H1 (cell line): Measurements from ENCODE around the gene ZCCHC9. TPM values are rescaled to one million over a fixed set of nuclear protein-coding genes. Genes with fewer than 3 reads are reported as not detected.
A peak's percentile ranks its signal among the peaks of the same experiment; 100 is the strongest.

Experiments
- CTCF ChIA-PET: fragments of 300-600 bp; sonication (Branson Sonifier 250); formaldehyde crosslinking; loops from one replicate; lab custom pipeline; 2021; ENCODE audit not compliant: partially characterized antibody; lab: Charles Lee
- POLR2A ChIA-PET: fragments of 300-600 bp; sonication (Branson Sonifier 250); formaldehyde crosslinking; loops from one replicate; lab custom pipeline; 2021; ENCODE audit warnings: inconsistent platforms; ENCODE audit not compliant: partially characterized antibody; lab: Charles Lee
- DNase-seq, 2 experiments: peaks; one replicate each; pipeline versions ENCODE4 v3.0.0 to v3.0.0-alpha.2; 2010 to 2022; ENCODE audit warnings: low spot score in 2 of 2, low read depth in 1 of 2, mixed read lengths in 1 of 2
- FAIRE-seq: peaks from 2 replicates; lab custom pipeline; 2011; peaks lifted over from hg19 to GRCh38; lab: Jason Lieb, UNC
- H2AFZ ChIP-seq: 2 replicates; pipeline ENCODE4 v1.8.1; 2012; ENCODE audit warnings: low read length, inconsistent platforms
- H2AK5ac ChIP-seq: 2 replicates; pipeline ENCODE4 v1.6.1; 2013; ENCODE audit warnings: low read depth, low read length
- H2BK120ac ChIP-seq: replicated peaks from 2 replicates; pipeline ENCODE3; 2013; ENCODE audit warnings: low read depth, low read length, inconsistent platforms
- H2BK12ac ChIP-seq: 2 replicates; pipeline ENCODE4 v1.6.1; 2013; ENCODE audit warnings: low read depth, low read length
- H2BK15ac ChIP-seq: 2 replicates; pipeline ENCODE4 v1.6.1; 2013; ENCODE audit warnings: low read length
- H2BK20ac ChIP-seq: 2 replicates; pipeline ENCODE4 v1.6.1; 2013; ENCODE audit warnings: low read length
- H2BK5ac ChIP-seq: 2 replicates; pipeline ENCODE4 v1.6.1; 2013; ENCODE audit warnings: low read depth, low read length
- H3K14ac ChIP-seq: 2 replicates; pipeline ENCODE4 v1.6.1; 2013; ENCODE audit warnings: inconsistent platforms; ENCODE audit not compliant: insufficient read length
- H3K18ac ChIP-seq: 2 replicates; pipeline ENCODE4 v1.6.1; 2013; ENCODE audit warnings: low read length; ENCODE audit errors: extremely low read depth
- H3K23ac ChIP-seq: 2 replicates; pipeline ENCODE4 v1.6.1; 2013; ENCODE audit warnings: inconsistent platforms; ENCODE audit not compliant: insufficient read length
- H3K23me2 ChIP-seq: 2 replicates; pipeline ENCODE4 v1.6.1; 2013; ENCODE audit warnings: low read depth, low read length
- H3K27ac ChIP-seq: 2 replicates; pipeline ENCODE4 v1.6.1; 2011; ENCODE audit warnings: low read depth, low read length, inconsistent platforms
- H3K27me3 ChIP-seq, 4 experiments: replicated peaks in 1 of 4; 1 replicate in 1 of 4; 2 replicates in 3 of 4; pipeline versions ENCODE4 v1.6.1 to v1.8.1; 2011 to 2013; ENCODE audit warnings: low read length in 3 of 4, mild to moderate bottlenecking in 3 of 4, inconsistent platforms in 2 of 4, mixed read lengths in 2 of 4, moderate library complexity in 1 of 4; ENCODE audit not compliant: control insufficient read depth in 3 of 4, insufficient read depth in 3 of 4; ENCODE audit errors: extremely low read depth in 1 of 4
- H3K36me3 ChIP-seq, 4 experiments: 2 replicates each; pipeline versions ENCODE4 v1.6.1 to v1.8.1; 2011 to 2013; ENCODE audit warnings: mild to moderate bottlenecking in 4 of 4, low read length in 3 of 4, moderate library complexity in 2 of 4, control low read depth in 1 of 4, inconsistent platforms in 1 of 4; ENCODE audit not compliant: insufficient read depth in 4 of 4, control insufficient read depth in 2 of 4
- H3K4ac ChIP-seq: replicated peaks from 2 replicates; pipeline ENCODE3; 2013; ENCODE audit warnings: low read length, low read depth, mixed read lengths, inconsistent platforms; ENCODE audit not compliant: insufficient read length
- H3K4me1 ChIP-seq, 4 experiments: replicated peaks in 1 of 4; 1 replicate in 1 of 4; 2 replicates in 3 of 4; pipeline versions ENCODE4 v1.6.1 to v1.8.1; 2011 to 2013; ENCODE audit warnings: low read length in 3 of 4, inconsistent platforms in 2 of 4, mixed read lengths in 1 of 4; ENCODE audit not compliant: insufficient read depth in 4 of 4, control insufficient read depth in 3 of 4
- H3K4me2 ChIP-seq, 2 experiments: 2 replicates each; pipeline versions ENCODE4 v1.6.1 to v1.8.1; 2011 to 2013; ENCODE audit warnings: low read depth in 2 of 2, low read length in 2 of 2, control low read depth in 1 of 2, inconsistent platforms in 1 of 2, mild to moderate bottlenecking in 1 of 2; ENCODE audit not compliant: insufficient read depth in 1 of 2
- H3K4me3 ChIP-seq, 4 experiments: fragments of 200-600, 300-600 bp in 1 of 4; sonication (generic), shearing (Covaris generic), sonication (Bioruptor Twin) in 1 of 4; 2 replicates each; pipeline versions ENCODE4 v1.5.1 to v1.8.1; 2011 to 2016; ENCODE audit warnings: low read length in 4 of 4, low read depth in 3 of 4, control low read depth in 2 of 4, inconsistent platforms in 2 of 4, mild to moderate bottlenecking in 2 of 4, mixed read lengths in 1 of 4, moderate library complexity in 1 of 4; ENCODE audit not compliant: insufficient read depth in 2 of 4; ENCODE audit errors: extremely low read depth in 1 of 4
- H3K56ac ChIP-seq: replicated peaks from 2 replicates; pipeline ENCODE3; 2013; ENCODE audit warnings: low read depth, mild to moderate bottlenecking, mixed read lengths, low read length, inconsistent platforms; ENCODE audit not compliant: insufficient read length
- H3K79me1 ChIP-seq: 2 replicates; pipeline ENCODE4 v1.6.1; 2013; ENCODE audit warnings: low read depth, low read length, control low read depth
- H3K79me2 ChIP-seq, 2 experiments: 2 replicates each; pipeline versions ENCODE4 v1.6.1 to v1.8.1; 2012 to 2013; ENCODE audit warnings: low read length in 2 of 2, mild to moderate bottlenecking in 2 of 2, inconsistent platforms in 1 of 2; ENCODE audit not compliant: insufficient read depth in 2 of 2, control insufficient read depth in 1 of 2
- H3K9ac ChIP-seq, 4 experiments: replicated peaks in 1 of 4; 1 replicate in 1 of 4; 2 replicates in 3 of 4; pipeline versions ENCODE4 v1.6.1 to v1.8.1; 2011 to 2013; ENCODE audit warnings: low read depth in 3 of 4, low read length in 3 of 4, control low read depth in 2 of 4, mild to moderate bottlenecking in 2 of 4, moderate library complexity in 2 of 4, inconsistent platforms in 1 of 4; ENCODE audit errors: extremely low read depth in 1 of 4
- H3K9me3 ChIP-seq, 2 experiments: 2 replicates each; pipeline versions ENCODE4 v1.6.1 to v1.8.1; 2012 to 2013; ENCODE audit warnings: mild to moderate bottlenecking in 2 of 2, moderate library complexity in 2 of 2, control low read depth in 1 of 2, inconsistent platforms in 1 of 2, low read depth in 1 of 2, low read length in 1 of 2, mixed read lengths in 1 of 2; ENCODE audit not compliant: insufficient read depth in 2 of 2
- H4K20me1 ChIP-seq, 2 experiments: replicated peaks in 1 of 2; 2 replicates each; pipeline versions ENCODE3 to v1.8.1; 2011 to 2013; ENCODE audit warnings: inconsistent platforms in 2 of 2, low read length in 2 of 2, mild to moderate bottlenecking in 1 of 2; ENCODE audit not compliant: insufficient read depth in 2 of 2, control insufficient read depth in 1 of 2
- H4K5ac ChIP-seq: 2 replicates; pipeline ENCODE4 v1.6.1; 2013; ENCODE audit warnings: low read length, low read depth, mixed read lengths, inconsistent platforms; ENCODE audit not compliant: insufficient read length
- H4K8ac ChIP-seq: 2 replicates; pipeline ENCODE4 v1.8.0; 2013; ENCODE audit warnings: mild to moderate bottlenecking, moderate library complexity, low read length, inconsistent platforms; ENCODE audit not compliant: insufficient read depth; ENCODE audit errors: extremely low read depth
- H4K91ac ChIP-seq: replicated peaks from 2 replicates; pipeline ENCODE3; 2013; ENCODE audit warnings: low read length, mixed read lengths, inconsistent platforms; ENCODE audit not compliant: insufficient read length
- RAD21 ChIP-seq, 2 experiments: IDR thresholded peaks in 1 of 2; conservative IDR thresholded peaks in 1 of 2; 2 replicates each; pipeline ENCODE4 v1.6.1; 2011; ENCODE audit warnings: low read depth in 2 of 2, low read length in 2 of 2, improper control_type of control experiment in 1 of 2, inconsistent platforms in 1 of 2, mild to moderate bottlenecking in 1 of 2, moderate library complexity in 1 of 2
- RFX5 ChIP-seq: IDR thresholded peaks from 2 replicates; pipeline ENCODE4 v1.6.1; 2011; ENCODE audit warnings: low read depth, low read length, improper control_type of control experiment, borderline replicate concordance
- WGBS, 2 experiments: shearing (Covaris generic) in 1 of 2; methylation state at CpG; one replicate each; pipeline versions ENCODE4 v1.1.6 to v1.1.7; 2013 to 2015; ENCODE audit warnings: low lambda C conversion rate in 2 of 2, mixed read lengths in 2 of 2, inconsistent platforms in 1 of 2, low coverage in 1 of 2, missing lambda C conversion rate in 1 of 2; ENCODE audit not compliant: insufficient replicate concordance in 2 of 2, insufficient coverage in 1 of 2, insufficient read length in 1 of 2; ENCODE audit errors: extremely low coverage in 1 of 2, missing lambda C conversion rate in 1 of 2; 5-methylcytosine and 5-hydroxymethylcytosine counted together
- polyA plus RNA-seq, 7 experiments: library from polyadenylated mRNA; depleted of rRNA in 3 of 7; stranded (reverse) in 5 of 7; unstranded in 2 of 7; fragments of >200 nt in 5 of 7; fragments of 200-250 nt in 2 of 7; gene quantifications; 1 replicate in 5 of 7; 2 replicates in 1 of 7; 4 replicates in 1 of 7; pipeline versions ENCODE4 v1.2.1 to v1.2.3, GENCODE V29; 2011 to 2013; ENCODE audit warnings: missing spikeins in 2 of 7, mixed read lengths in 2 of 7
- total RNA-seq: library from RNA; stranded (reverse); fragmentation: NEBNext Ultra II Directional; extraction: Animal tissue kit (Norgen Biotek cat#: 25700); gene quantifications from 2 replicates; pipeline ENCODE4 v1.2.1, GENCODE V29; 2021

The ZCCHC9 gene
- total and polyA plus RNA-seq, 2 of the 8 experiments (the other 6 are each of a cell fraction or from before 2014, with no cell fraction given) = 10.9 to 33.6 TPM

- Histone ChIP-seq H2BK120ac (no peak overlapping the region), H2BK12ac (0 out of 2 replicates have a peak overlapping the region, but pooled peaks have one; percentile 52), H3K27me3 (no peaks in the 10 kb centered on the region), H2BK20ac (peak overlapping the region; percentile 63; the same call in 1 of the 2 replicates), H3K79me1 (no peaks in the 10 kb centered on the region), H3K36me3 (no peaks in the 10 kb centered on the region), H3K9me3 (no peaks in the 10 kb centered on the region), H3K79me2 (no peaks in the 10 kb centered on the region), H3K4me2 (peak overlapping the region; percentile 5 to 22; a peak in 1 of 4 replicates), H3K56ac (no peak overlapping the region), H3K9ac (no peak overlapping the region), H3K4ac (no peak overlapping the region), H3K23me2 (no peaks in the 10 kb centered on the region), H3K4me1 (peaks cover 0 to 9% (median 8%) of the 10 kb centered on the region in 4 experiments; a peak in 4 of 7 replicates), H3K14ac (no peak overlapping the region), H2BK5ac (no peak overlapping the region; the same call in 1 of the 2 replicates), H4K91ac (no peak overlapping the region), H4K5ac (no peak overlapping the region), H2AFZ (peak overlapping the region; percentile 98), H4K20me1 (no peaks in the 10 kb centered on the region), H2BK15ac (0 out of 2 replicates have a peak overlapping the region, but pooled peaks have one; percentile 62), H4K8ac (no peak overlapping the region), H3K27ac (no peak overlapping the region), H3K23ac (no peak overlapping the region), H3K18ac (0 out of 2 replicates have a peak overlapping the region, but pooled peaks have one; percentile 13), H3K4me3 (no peak overlapping the region), H2AK5ac (no peak overlapping the region)
- POLR2A ChIA-PET = no interaction called here
- CTCF ChIA-PET = interaction anchor here (1.0 kb wide), 1 partner anchor 40 kb away, joined by 3 read pairs; no protein-coding TSS in a partner anchor
- WGBS, 2 experiments = 53% methylated on average over 4 of the region's 5 CpGs; no CpG with 5 or more reads in 1 of the 2 experiments
- peak in 1 of 2 experiments; percentile 54 for DNase-seq
- FAIRE-seq = peak; percentile 77
- TF ChIP-seq RFX5 = no peak
- TF ChIP-seq RAD21 (IDR thresholded peaks at IDR 0.05 in 1 of 2, conservative IDR thresholded peaks at IDR 0.05 in 1 of 2; ENCODE audit: low read depth in 2 of 2, low read length in 2 of 2) = peak in 1 of 2 experiments; percentile 7; a peak in 1 of 4 replicates
Observed at GRCh38 chr5:81359108-81359507, 57.7 kb downstream of the ZCCHC9 start.
